Activated T-helper 2 cell treated with anti-CD3 and anti-CD28 coated beads, Interferon-gamma antibody, Interleukin-2, Interleukin-4, amounts not matched to agents 10 μg/mL and 5 μg/mL and 100 μg/mL, durations not matched to agents 14 hours and 24 hours and 36 hours (primary cell): Measurements from ENCODE around the gene TM6SF1. TPM values are rescaled to one million over a fixed set of nuclear protein-coding genes. Genes with fewer than 3 reads are reported as not detected.
"Not testable (repeated sequence)": the region's sequence is repeated elsewhere in the genome, so short reads cannot be mapped to it uniquely, and the experiment has no call there.

Experiments used
- DNase-seq: peaks from one replicate; pipeline ENCODE4 v3.0.0; 2021; ENCODE audit warnings: low spot score
- H3K27ac Mint-ChIP-seq: one replicate; pipeline ENCODE4 v1.8.0; 2021; ENCODE audit warnings: mixed read lengths
- H3K27me3 Mint-ChIP-seq: one replicate; pipeline ENCODE4 v1.8.0; 2021; ENCODE audit warnings: low read depth, mixed read lengths
- H3K36me3 Mint-ChIP-seq: one replicate; pipeline ENCODE4 v1.8.0; 2021; ENCODE audit warnings: low read depth, mixed read lengths
- H3K4me1 Mint-ChIP-seq: one replicate; pipeline ENCODE4 v1.8.0; 2021; ENCODE audit warnings: low read depth, mixed read lengths
- H3K4me3 Mint-ChIP-seq: one replicate; pipeline ENCODE4 v1.8.0; 2021; ENCODE audit warnings: low read depth, mild to moderate bottlenecking, moderate library complexity, mixed read lengths
- H3K9me3 Mint-ChIP-seq: one replicate; pipeline ENCODE4 v1.8.0; 2021; ENCODE audit warnings: mixed read lengths
- intact Hi-C: fragments of 100-400 bp; cut with micrococcal nuclease; formaldehyde crosslinking; loops from one replicate; pipeline ENCODE4 v1.15.1; 2023
- total RNA-seq: library from RNA; stranded (reverse); gene quantifications from 2 replicates; pipeline ENCODE4 v1.2.3, GENCODE V29; 2022

The TM6SF1 gene
- total RNA-seq, 1 donor from 2014 or later, result 1.7 TPM

GRCh38 chr15:83132861-83133523 is 25.5 kb downstream of the TM6SF1 start:
- H3K27ac Mint-ChIP-seq, result no peak overlapping the region
- H3K9me3 Mint-ChIP-seq, result no peaks in the 10 kb centered on the region
- no peaks in the 10 kb centered on the region for H3K4me1 Mint-ChIP-seq
- H3K4me3 Mint-ChIP-seq, result no peak overlapping the region
- no peaks in the 10 kb centered on the region for H3K27me3 Mint-ChIP-seq
- intact Hi-C loops, result no loop called here
- peaks cover 10% of the 10 kb centered on the region for H3K36me3 Mint-ChIP-seq
- DNase-seq, result no peak

GRCh38 chr15:83142151-83142550 is 34.7 kb downstream of the TM6SF1 start:
- H3K4me1 Mint-ChIP-seq, H3K4me3 Mint-ChIP-seq, H3K27me3 Mint-ChIP-seq, H3K27ac Mint-ChIP-seq, H3K9me3 Mint-ChIP-seq, intact Hi-C loops, DNase-seq, H3K36me3 Mint-ChIP-seq: not testable (repeated sequence)

DNA sequence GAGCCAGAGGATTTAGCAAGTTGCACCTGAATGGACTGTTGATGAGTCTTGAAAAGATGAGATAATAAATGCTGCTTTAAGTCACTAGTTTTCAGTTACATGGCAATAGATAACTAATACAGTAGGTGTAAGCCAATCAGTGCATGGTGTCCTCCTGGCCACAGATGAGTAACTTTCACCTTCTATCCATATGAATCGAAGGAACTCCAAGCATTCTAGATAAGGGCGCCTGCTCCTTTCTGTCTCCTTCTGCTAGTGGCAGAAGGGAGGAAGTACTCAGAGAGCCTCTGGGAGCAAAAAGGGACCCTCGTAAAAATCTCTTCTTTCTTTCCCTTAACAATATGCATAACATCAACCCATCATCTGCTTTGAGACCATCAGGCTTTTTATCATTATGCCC is 37.3 kb downstream of the TM6SF1 start:
- no peak for DNase-seq
- Mint-ChIP-seq H3K27ac (no peak overlapping the region), H3K36me3 (no peaks in the 10 kb centered on the region), H3K9me3 (peaks cover 4% of the 10 kb centered on the region), H3K4me1 (no peaks in the 10 kb centered on the region), H3K27me3 (peaks cover 11% of the 10 kb centered on the region), H3K4me3 (no peak overlapping the region)
- intact Hi-C loops, result no loop called here

- no peak overlapping the region for H3K4me3 Mint-ChIP-seq
- no peaks in the 10 kb centered on the region for H3K9me3 Mint-ChIP-seq
- H3K27ac Mint-ChIP-seq, result no peak overlapping the region
- peaks cover 5% of the 10 kb centered on the region for H3K4me1 Mint-ChIP-seq
- intact Hi-C loops, result no loop called here
- peaks cover 14% of the 10 kb centered on the region for H3K27me3 Mint-ChIP-seq
- H3K36me3 Mint-ChIP-seq, result peaks cover 4% of the 10 kb centered on the region
- DNase-seq, result no peak
Measured at GRCh38 chr15:83153288-83153687, 45.8 kb downstream of the TM6SF1 start.

- Mint-ChIP-seq H3K4me1 (peaks cover 7% of the 10 kb centered on the region), H3K27ac (no peak overlapping the region), H3K36me3 (no peaks in the 10 kb centered on the region), H3K27me3 (peaks cover 12% of the 10 kb centered on the region), H3K9me3 (no peaks in the 10 kb centered on the region), H3K4me3 (no peak overlapping the region)
- intact Hi-C loops, result no loop called here
- DNase-seq, result no peak
Measured at GRCh38 chr15:83155942-83156341, 48.5 kb downstream of the TM6SF1 start.

GRCh38 chr15:83158393-83158792 is 50.9 kb downstream of the TM6SF1 start:
- peaks cover 3% of the 10 kb centered on the region for H3K36me3 Mint-ChIP-seq
- intact Hi-C loops, result no loop called here
- H3K9me3 Mint-ChIP-seq, result no peaks in the 10 kb centered on the region
- DNase-seq, result no peak
- peaks cover 13% of the 10 kb centered on the region for H3K27me3 Mint-ChIP-seq
- H3K4me1 Mint-ChIP-seq, result peaks cover 14% of the 10 kb centered on the region
- H3K4me3 Mint-ChIP-seq, result no peak overlapping the region
- no peak overlapping the region for H3K27ac Mint-ChIP-seq

GRCh38 chr15:83160741-83161140 is 53.3 kb downstream of the TM6SF1 start:
- Mint-ChIP-seq H3K9me3 (peaks cover under 1% of the 10 kb centered on the region), H3K4me3 (no peak overlapping the region), H3K27ac (no peak overlapping the region), H3K36me3 (peaks cover 3% of the 10 kb centered on the region), H3K4me1 (peaks cover 27% of the 10 kb centered on the region), H3K27me3 (peaks cover 13% of the 10 kb centered on the region)
- intact Hi-C loops, result loop anchor here (5.0 kb wide), 1 partner anchor 42 kb away; no protein-coding TSS in a partner anchor
- no peak for DNase-seq

- Mint-ChIP-seq H3K4me3 (no peak overlapping the region), H3K36me3 (peaks cover 18% of the 10 kb centered on the region), H3K27ac (peak overlapping the region; percentile 10), H3K4me1 (peaks cover 22% of the 10 kb centered on the region), H3K9me3 (peaks cover 22% of the 10 kb centered on the region), H3K27me3 (peaks cover 14% of the 10 kb centered on the region)
- no peak for DNase-seq
- intact Hi-C loops, result loop anchor here (5.0 kb wide), 1 partner anchor 39 kb away; no protein-coding TSS in a partner anchor
Measured at GRCh38 chr15:83163032-83163431, 55.6 kb downstream of the TM6SF1 start.

DNA sequence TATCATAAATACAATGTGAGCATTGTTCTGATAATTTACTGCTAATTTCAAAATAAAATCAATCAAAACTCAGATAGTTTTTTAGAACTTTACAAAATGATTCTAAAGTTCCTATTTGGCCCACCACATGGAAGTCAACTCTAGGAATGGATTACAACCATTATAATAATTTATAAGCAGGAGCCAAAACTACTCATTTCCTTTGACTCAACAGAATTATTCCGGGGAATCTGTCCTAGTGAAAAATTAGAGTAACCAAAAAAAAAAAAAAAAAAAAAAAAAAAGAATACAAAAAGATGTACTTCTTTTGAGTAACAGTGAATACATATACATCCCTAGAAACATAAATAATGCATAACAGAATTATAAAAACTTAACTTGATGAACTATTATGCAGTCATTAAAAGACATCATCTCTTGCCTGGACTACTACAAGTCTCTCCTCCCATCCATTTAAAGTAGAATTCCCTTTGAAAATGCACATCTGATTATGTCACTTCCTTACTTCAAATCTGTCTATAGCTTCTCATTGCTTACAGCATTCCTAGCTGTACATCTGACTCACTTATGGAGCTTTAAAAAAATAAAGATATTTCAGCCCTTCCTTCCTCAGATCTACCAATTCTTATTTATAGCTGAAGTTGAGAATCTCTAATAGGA is 56.8 kb downstream of the TM6SF1 start:
- peak overlapping the region; percentile 28 for H3K4me3 Mint-ChIP-seq
- H3K27me3 Mint-ChIP-seq, result peaks cover 19% of the 10 kb centered on the region
- intact Hi-C loops, result loop anchor here (5.0 kb wide), 1 partner anchor 38 kb away; no protein-coding TSS in a partner anchor

GRCh38 chr15:83164771-83165404 is 57.4 kb downstream of the TM6SF1 start:
- H3K4me3 Mint-ChIP-seq, result peak overlapping the region; percentile 28
- intact Hi-C loops, result loop anchor here (5.0 kb wide), 1 partner anchor 37 kb away; no protein-coding TSS in a partner anchor
- H3K27ac Mint-ChIP-seq, result peak overlapping the region; percentile 64
- no peak for DNase-seq
- peaks cover 30% of the 10 kb centered on the region for H3K9me3 Mint-ChIP-seq
- H3K36me3 Mint-ChIP-seq, result peaks cover 20% of the 10 kb centered on the region
- peaks cover 15% of the 10 kb centered on the region for H3K27me3 Mint-ChIP-seq
- peaks cover 20% of the 10 kb centered on the region for H3K4me1 Mint-ChIP-seq

More for the DNA sequence above, 56.8 kb downstream of the TM6SF1 start:
- H3K27ac Mint-ChIP-seq, result peak overlapping the region; percentile 63
- H3K9me3 Mint-ChIP-seq, result peaks cover 30% of the 10 kb centered on the region
- H3K4me1 Mint-ChIP-seq, result peaks cover 20% of the 10 kb centered on the region
- DNase-seq, result no peak
- H3K36me3 Mint-ChIP-seq, result peaks cover 20% of the 10 kb centered on the region

DNA sequence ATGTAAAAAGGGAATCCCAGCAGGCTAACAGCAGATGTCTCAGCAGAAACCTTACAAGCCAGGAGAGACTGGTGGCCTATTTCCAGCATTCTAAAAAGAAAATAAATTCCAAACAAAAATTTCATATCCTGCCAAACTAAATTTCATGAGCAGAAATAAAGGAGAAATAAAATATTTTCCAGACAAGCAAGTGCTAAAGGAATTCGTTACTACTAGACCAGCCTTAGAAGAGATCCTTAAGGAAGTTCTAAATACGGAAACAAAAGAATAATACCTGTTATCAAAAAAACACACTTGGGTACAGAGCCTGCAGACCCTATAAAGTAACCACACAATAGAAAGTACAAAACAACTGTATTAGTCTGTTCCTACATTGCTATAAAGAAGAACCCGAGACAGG is 58.8 kb downstream of the TM6SF1 start:
- DNase-seq, result no peak
- no peak overlapping the region for H3K27ac Mint-ChIP-seq
- peaks cover 20% of the 10 kb centered on the region for H3K36me3 Mint-ChIP-seq
- intact Hi-C loops, result no loop called here
- peaks cover 20% of the 10 kb centered on the region for H3K4me1 Mint-ChIP-seq
- H3K4me3 Mint-ChIP-seq, result no peak overlapping the region
- H3K27me3 Mint-ChIP-seq, result peaks cover 14% of the 10 kb centered on the region
- H3K9me3 Mint-ChIP-seq, result peaks cover 30% of the 10 kb centered on the region

DNA sequence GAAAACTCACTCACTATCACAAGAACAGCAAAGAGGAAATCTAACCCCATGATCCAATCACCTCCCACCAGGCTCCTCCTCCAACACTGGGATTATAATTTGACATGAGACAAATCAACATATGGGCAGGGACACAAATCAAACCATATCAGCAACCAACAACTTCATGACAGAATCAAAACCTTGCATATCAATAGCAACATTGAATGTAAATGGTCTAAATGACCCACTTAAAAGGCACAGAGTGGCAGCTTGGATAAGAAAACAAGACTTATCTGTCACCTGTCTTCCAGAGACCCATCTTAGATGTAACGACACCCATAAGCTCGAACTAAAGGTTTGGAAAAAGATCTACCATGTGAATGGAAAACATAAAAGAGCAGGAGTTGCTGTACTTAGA is 59.4 kb downstream of the TM6SF1 start:
- Mint-ChIP-seq H3K27ac (no peak overlapping the region), H3K4me3 (no peak overlapping the region), H3K9me3 (peaks cover 30% of the 10 kb centered on the region), H3K4me1 (peaks cover 20% of the 10 kb centered on the region), H3K36me3 (peaks cover 20% of the 10 kb centered on the region), H3K27me3 (peaks cover 14% of the 10 kb centered on the region)
- intact Hi-C loops, result no loop called here
- DNase-seq, result no peak

DNA sequence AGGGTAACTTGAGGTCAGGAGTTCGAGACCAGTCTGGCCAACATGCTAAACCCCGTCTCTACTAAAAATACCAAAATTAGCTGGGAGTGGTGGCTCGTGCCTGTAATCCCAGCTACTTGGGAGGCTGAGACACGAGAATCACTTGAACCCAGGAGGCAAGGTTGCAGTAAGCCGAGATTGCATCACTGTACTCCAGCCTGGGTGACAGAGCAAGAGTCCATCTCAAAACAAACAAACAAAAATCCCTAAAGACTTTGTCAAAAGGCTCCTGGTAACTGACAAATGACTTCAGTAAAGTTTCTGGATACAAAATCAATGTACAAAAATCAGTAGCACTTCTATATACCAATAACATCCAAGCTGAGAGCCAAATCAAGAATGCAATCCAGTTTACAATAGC is 62.1 kb downstream of the TM6SF1 start:
- Mint-ChIP-seq H3K36me3 (peaks cover 17% of the 10 kb centered on the region), H3K27me3 (peaks cover 19% of the 10 kb centered on the region), H3K9me3 (peaks cover 30% of the 10 kb centered on the region)
- H3K4me3 Mint-ChIP-seq, DNase-seq, H3K27ac Mint-ChIP-seq, intact Hi-C loops, H3K4me1 Mint-ChIP-seq: not testable (repeated sequence)
